Measurements from ENCODE around the gene HOXB4. TPM values are rescaled to one million over a fixed set of nuclear protein-coding genes. Genes with fewer than 3 reads are reported as not detected.
A peak's percentile ranks its signal among the peaks of the same experiment; 100 is the strongest.

The HOXB4 gene
- total RNA-seq, 1 experiment from 2014 or later = 27.9 TPM

DNA sequence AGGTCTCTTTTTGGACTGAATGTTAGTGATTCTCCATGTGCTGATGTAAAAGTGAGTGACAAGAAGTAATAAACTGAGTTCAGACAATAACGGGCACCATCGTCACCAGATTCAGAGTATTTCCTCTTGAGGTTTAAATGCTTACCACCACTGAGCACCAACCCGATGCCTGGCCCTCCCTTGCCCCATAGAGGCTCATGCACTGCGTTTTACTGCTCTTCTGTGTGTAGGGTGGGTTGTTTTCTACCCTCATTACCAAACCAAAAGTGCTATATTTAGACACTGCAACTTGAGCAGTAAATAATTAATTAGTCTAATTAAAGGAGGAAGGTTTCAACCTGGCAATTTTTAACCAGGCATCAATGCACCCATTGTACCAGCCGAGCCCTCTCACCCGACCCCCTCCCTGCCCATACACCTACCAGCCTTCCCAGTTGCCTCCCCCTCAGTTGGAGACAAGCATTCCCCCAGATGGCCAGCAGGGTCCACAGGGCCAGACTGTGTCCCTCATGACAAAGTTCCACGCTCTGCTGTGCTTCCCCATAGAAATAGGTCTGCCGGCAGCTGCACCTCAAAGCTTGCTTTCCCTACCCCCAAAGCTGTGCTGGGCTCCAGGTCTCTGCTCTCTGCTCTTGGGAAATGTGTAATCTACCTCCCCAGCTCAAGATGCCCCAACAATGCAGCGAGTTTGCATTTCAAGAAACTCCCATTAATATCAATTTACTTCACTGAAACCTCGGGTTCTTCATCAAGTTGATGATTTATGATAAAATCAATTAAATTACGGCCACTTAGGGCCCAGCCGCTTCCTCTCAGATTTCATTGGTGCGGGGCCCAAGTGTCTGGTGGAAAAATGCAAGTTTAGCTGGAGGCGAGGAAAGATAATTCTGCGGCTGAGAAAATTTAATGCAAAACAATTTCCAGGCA lies 16.0 kb downstream of the HOXB4 start:
- ChIA-PET CTCF (interaction anchor here (0.6 to 0.7 kb wide), 2 partner anchors 15 to 268 kb away, joined by 3 read pairs; no protein-coding TSS in a partner anchor), POLR2A (interaction anchor here (0.5 kb wide), 1 partner anchor 493 kb away, joined by 7 read pairs; no protein-coding TSS in a partner anchor)
- no peaks in the 10 kb centered on the region for H3K27me3 ChIP-seq (ENCODE audit: control insufficient read depth, insufficient read depth, low read length)
- in situ Hi-C loops (cut with HindIII; ENCODE audit: low pct_unique_long_range_greater_than_20kb, low sequenced_read_pairs) (no loop called here), intact Hi-C loops (cut with micrococcal nuclease; ENCODE audit: unreplicated experiment) (no loop called here)
- peak; percentile 66; the same call in 1 of the 2 replicates for TF ChIP-seq CTCF (IDR thresholded peaks at IDR 0.05)
- TF ChIP-seq REST (IDR thresholded peaks at IDR 0.05; ENCODE audit: insufficient read depth in 1 of 2, low read depth in 2 of 2, low read length in 1 of 2) = no peak
- TF ChIP-seq POLR2AphosphoS5 (IDR thresholded peaks at IDR 0.05; ENCODE audit: low read depth, low read length) = 0 out of 2 replicates have a peak, but pooled peaks have one; percentile 19
- no peak for TF ChIP-seq SIN3A (IDR thresholded peaks at IDR 0.05; ENCODE audit: borderline replicate concordance, insufficient read depth, low read depth, low read length)
- TF ChIP-seq TCF7L2 (IDR thresholded peaks at IDR 0.05; ENCODE audit: low read depth, low read length) = no peak
- H3K4me3 ChIP-seq (ENCODE audit: low read depth in 2 of 2, low read length in 2 of 2) = peak overlapping the region; percentile 0 to 36; a peak in 1 of 4 replicates
- H3K9me3 ChIP-seq (ENCODE audit: control insufficient read depth, insufficient read depth, low read depth, low read length) = no peaks in the 10 kb centered on the region
- peaks cover 95% of the 10 kb centered on the region for H3K4me1 ChIP-seq (ENCODE audit: control insufficient read depth, insufficient read depth, low read length)
- H3K36me3 ChIP-seq (ENCODE audit: control insufficient read depth, insufficient read depth, low read length) = peaks cover 4% of the 10 kb centered on the region; the same call in 1 of the 2 replicates
- ATAC-seq (peak; percentile 40), DNase-seq (ENCODE audit: low read depth, low spot score) (no peak)
- H3K27ac ChIP-seq (ENCODE audit: low read length) = peak overlapping the region; percentile 97
- BruUV-seq (replicated peaks) = TSS peak; percentile 8

GRCh38 chr17:48559840-48560817 lies 18.0 kb downstream of the HOXB4 start:
- TF ChIP-seq CTCF (IDR thresholded peaks at IDR 0.05) = peak; percentile 39; the same call in 1 of the 2 replicates
- no peak for TF ChIP-seq REST (IDR thresholded peaks at IDR 0.05; ENCODE audit: insufficient read depth in 1 of 2, low read depth in 2 of 2, low read length in 1 of 2)
- Histone ChIP-seq H3K4me1 (ENCODE audit: control insufficient read depth, insufficient read depth, low read length) (peaks cover 90% of the 10 kb centered on the region), H3K27me3 (ENCODE audit: control insufficient read depth, insufficient read depth, low read length) (no peaks in the 10 kb centered on the region), H3K36me3 (ENCODE audit: control insufficient read depth, insufficient read depth, low read length) (no peaks in the 10 kb centered on the region), H3K27ac (ENCODE audit: low read length) (peak overlapping the region; percentile 97), H3K4me3 (ENCODE audit: low read depth in 2 of 2, low read length in 2 of 2) (peak overlapping the region in 1 of 2 experiments; percentile 17; a peak in 1 of 4 replicates), H3K9me3 (ENCODE audit: control insufficient read depth, insufficient read depth, low read depth, low read length) (no peaks in the 10 kb centered on the region)
- in situ Hi-C loops (cut with HindIII; ENCODE audit: low pct_unique_long_range_greater_than_20kb, low sequenced_read_pairs) (loop anchor here (5.0 kb wide), 1 partner anchor 57 kb away; the partner anchor contains the start of gene HOXB8), intact Hi-C loops (cut with micrococcal nuclease; ENCODE audit: unreplicated experiment) (no loop called here)
- ATAC-seq (no peak), DNase-seq (ENCODE audit: low read depth, low spot score) (no peak)
- BruUV-seq (replicated peaks) = no TSS peak
- CTCF ChIA-PET = interaction anchor here (0.6 to 1.0 kb wide), 2 partner anchors 12 to 356 kb away, joined by 3 to 4 read pairs; no protein-coding TSS in a partner anchor
- POLR2A ChIA-PET = interaction anchor here (0.6 to 0.7 kb wide), 3 partner anchors 30 to 53 kb away, joined by 4 to 6 read pairs (median 4); no protein-coding TSS in a partner anchor

Data from Panc1 (cell line).